ENCODE measurements around the gene IFI30.
A peak's percentile ranks its signal among the peaks of the same experiment; 100 is the strongest.

IFI30 gene

DNA sequence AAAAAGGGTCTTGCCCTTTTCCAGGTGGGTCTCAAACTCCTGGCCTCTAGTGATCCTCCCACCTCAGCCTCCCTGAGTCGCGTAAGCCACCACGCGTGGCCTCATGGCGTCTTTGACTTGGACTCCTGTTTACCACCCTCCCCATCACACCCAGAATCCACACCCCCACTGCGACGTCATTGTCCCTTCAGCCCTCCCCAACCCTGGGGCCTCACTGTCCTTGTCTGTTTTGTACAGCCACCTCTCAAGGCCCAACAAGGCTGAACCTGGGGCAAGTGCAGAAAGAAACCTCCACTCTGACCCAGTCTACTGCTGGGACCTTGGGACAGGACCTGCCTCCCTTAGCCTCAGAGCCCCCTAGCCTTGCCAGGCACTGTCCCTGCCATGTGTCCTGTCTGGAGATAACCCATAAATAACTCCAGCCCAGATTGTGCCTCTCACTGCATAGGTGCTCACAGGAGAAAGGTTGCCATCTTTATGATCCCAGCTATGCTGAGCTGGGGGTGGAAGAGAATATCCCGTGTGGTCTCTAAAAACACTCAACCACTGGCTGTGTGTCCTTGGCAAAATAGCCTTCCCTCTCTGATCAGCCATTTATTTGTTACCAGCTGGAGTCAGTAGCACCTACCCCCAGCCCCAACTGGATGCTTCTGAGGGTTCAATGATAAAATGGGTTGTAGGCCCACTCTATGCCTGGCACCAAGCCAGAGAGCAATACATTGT, 1.8 kb upstream of the IFI30 start:
- DNase-seq: no peak

DNA sequence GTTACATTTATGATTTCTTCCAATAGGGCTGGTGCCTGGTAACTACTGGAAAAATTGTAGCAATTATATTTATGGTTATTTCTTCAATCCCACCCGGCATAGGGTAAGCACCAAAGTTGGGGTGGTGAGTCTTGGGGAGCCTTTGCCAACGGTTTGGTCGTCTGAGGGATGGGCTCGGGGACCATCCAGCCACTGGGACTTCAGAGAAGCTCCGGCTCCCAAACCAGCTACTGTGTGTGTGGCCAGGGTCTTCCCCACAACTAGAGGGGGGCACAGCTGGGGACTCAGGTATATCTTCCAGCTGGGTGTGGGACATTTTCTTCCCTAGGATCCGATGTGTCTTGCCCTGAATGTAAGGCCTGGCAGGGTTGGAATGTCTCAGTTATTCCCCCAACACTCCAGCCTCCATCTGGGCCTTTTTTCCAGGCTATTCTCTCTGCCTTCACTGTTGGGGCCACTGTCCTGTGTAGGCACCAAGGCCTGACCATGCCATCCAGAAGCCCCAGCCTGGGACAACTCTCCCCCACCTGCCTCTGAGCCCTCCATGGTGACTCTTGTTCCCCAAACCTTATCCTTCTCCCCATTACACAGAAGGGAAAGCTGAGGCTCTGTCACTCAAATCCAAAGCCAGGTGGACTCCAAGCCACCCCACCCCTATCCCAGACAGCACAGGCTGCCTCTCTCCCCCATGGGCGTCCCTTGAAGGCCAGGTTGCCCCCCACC, 1.1 kb upstream of the IFI30 start:
- no peak for DNase-seq

DNA sequence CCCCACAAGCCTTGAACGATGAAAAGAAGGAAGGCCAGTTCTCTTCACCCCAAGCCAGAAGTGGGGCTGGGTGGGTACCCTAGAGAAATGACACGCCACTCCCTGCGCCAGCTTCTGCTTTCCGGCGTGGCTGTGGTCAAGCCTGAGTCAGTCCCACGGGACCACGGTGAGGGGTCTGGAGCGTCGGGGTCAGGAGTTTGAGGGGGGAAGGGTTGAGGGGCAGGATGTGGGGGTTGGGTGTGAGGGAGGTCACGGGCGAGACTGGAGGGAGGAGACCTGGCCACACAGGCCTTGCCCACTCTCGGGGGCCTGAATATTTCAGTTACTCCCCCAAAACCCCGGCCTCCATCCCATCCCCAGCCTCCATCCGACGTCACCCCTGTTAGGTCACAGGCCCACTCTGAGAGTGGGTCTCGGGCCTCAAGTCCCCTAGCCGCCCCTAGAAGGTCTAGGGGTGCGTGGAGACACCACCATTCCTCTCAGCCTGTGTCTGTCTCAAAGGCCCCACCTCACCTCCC, 500 bp upstream of the IFI30 start:
- DNase-seq: no peak

DNA sequence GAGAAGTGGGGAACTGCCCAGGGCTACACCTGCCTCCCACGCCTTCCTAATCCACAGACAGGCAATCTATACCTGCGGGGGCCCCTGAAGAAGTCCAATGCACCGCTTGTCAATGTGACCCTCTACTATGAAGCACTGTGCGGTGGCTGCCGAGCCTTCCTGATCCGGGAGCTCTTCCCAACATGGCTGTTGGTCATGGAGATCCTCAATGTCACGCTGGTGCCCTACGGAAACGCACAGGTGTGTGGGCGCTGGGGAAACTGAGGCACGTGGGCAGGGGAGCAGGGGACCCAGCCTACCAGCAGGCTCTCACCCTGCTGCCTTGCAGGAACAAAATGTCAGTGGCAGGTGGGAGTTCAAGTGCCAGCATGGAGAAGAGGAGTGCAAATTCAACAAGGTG, 1.4 kb downstream of the IFI30 start:
- no peak for DNase-seq

DNA sequence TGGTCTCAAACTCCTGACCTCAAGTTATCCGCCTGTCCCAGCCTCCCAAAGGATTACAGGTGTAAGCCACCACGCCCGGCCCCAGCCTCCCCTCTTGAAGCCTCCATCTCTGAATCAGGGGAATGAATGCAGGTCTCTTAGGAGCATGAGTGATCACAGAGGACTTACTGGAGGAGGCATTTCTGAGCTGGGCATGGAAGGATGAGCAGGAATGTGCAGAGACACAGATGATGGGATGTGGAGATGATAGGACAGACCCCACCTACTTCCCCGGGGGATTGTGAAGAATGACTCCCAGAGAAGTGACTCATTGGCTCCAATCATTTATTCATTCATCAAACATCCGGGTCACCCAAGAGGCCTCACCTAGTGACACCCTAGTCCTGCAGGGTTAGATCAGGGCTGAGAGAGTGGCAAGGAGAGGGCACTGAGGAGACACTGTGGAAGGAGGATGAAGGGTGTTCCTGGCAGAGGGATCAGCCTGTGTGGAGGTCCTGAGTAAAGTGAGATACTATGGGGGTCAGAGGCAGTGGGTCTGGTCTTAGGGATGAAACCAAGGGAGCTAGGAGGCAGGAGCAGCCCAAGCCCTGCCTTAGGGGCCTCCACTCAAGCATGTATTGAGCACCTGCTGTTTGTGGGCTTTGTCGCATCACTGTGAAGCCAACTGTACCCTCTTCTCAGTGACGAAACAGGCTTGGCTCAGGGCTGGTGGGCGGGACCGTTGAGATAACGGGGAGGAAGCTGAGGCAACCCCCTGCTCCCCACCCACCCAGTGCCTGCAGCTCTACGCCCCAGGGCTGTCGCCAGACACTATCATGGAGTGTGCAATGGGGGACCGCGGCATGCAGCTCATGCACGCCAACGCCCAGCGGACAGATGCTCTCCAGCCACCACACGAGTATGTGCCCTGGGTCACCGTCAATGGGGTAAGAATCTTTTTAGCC, 3.0 kb downstream of the IFI30 start:
- DNase-seq: no peak

DNA sequence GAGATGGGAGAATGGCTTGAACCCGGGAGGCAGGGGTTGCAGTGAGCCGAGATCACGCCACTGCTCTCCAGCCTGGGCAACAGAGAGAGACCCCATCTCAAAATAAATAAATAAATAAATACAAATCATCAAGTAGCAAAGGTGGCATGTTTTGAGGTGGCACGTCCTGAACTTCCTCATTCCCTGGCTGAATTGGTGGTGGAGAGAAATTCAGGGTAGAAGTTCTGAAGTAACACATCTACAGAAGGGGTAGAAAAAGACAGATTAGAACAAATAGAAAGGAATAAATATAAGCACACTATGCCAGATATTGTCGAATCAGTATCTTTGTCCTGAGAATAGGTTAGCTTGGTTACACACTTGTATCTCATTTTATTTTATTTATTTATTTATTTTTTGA, 6.3 kb downstream of the IFI30 start:
- no peak for DNase-seq

DNA sequence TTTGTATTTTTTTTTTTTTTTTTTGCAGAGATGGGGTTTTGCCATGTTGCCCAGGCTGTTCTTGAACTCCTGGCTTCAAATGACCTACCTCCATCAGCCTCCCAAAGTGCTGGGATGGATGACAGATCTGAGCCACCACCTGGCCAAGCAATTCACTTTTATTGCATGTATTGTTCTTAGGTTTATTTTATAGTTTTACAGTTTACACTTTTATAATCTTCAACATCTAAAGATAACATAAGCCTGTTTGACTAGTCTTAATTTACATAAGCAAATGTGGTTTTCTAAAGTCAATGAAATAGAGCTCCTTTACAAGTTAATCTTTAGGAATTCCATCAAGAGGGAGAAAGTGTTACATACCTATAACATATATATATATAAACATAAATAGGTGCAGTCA, 9.9 kb downstream of the IFI30 start:
- DNase-seq: no peak

DNA sequence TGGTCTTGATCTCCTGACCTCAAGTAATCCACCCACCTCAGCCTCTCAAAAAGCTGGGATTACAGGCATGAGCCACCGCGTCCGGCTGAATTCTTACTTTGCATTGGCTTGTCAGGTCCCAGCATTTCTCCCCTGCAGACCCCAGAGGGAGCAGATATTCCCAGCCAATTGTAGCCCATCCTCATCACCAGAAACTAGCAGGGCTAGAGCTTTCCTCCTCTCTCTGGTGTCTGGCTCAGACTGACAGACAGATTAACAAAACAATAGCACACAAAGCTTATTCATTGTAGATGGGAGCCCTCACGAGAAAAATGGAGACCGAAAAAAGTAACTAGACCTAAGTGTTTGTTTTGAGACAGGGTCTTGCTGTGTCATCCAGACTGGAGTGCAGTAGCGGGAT, 11.9 kb downstream of the IFI30 start:
- no peak for DNase-seq

DNA sequence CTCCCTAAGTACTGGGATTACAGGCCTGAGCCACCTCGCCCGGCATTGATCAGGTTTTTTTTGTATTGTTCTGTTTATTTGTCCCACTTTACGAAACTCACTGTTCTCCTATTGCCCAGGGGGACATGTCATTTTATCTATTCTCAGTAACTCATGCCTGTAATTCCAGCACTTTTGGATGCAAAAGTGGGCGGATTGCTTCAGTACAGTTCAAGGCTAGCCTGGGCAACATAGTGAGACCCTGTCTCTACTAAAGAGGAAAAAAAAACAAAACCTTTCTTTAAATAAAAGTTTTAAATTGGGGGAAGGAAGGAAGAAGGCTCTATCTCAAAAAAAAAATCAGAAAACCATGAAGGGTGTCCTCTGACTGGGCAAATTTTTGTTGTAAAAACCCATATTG, 16.7 kb downstream of the IFI30 start:
- DNase-seq: no peak

DNA sequence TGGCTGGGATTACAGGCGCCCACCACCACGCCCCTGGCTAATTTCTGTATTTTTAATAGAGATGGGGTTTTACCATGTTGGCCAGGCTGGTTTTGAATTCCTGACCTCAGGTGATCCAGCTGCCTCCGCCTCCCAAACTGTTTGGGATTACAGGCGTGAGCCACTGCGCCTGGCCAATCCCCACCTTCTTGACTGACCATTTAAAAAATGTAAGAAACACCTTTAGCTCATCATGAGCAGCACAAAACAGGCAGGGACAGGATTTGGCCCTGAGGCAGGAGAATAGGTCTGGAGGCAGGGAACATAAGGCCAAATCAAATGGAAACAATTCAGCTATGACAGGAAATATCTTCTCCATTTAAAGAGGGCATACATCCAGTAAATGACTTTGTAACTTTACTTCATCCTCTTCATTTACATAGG, 18.0 kb downstream of the IFI30 start:
- no peak for DNase-seq

DNA sequence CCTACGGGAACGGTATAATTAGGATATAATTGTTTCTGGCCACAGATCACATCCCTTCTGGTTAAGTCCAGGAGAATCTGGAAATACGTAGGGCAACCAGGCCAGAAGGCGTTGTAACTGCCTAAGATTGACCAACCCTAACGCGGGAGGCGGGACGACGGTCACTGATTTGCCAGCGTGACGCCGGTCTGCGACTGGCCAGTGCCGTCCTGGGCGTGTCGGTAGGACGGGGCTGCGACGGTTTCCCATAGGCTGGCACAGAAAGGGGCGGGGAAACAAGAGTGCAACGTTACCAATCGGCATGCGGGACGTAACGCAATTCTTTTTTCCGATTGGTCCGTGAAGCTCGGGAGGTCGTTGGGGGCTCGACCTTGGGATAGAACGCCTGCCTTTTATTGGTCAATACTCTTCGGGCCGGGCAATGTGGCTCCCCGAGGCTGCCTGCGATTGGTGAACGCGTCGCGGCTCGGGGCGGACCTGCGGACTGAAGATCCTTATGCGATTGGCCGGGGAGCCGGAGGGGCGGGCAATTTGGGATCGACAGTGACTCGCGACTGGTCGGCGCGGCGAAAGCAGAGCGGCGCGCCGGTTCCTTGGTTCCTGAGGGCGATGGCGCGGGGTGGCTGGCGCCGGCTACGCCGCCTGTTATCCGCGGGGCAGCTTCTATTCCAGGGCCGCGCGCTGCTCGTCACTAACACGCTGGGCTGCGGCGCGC, 19.2 kb downstream of the IFI30 start, which contains the start of gene MPV17L2:
MPV17L2 (plus strand) TSS at position 546 of the 715 bp plus-strand sequence; CDS start at position 610, 64 bp downstream.
- peak; percentile 100 for DNase-seq

DNA sequence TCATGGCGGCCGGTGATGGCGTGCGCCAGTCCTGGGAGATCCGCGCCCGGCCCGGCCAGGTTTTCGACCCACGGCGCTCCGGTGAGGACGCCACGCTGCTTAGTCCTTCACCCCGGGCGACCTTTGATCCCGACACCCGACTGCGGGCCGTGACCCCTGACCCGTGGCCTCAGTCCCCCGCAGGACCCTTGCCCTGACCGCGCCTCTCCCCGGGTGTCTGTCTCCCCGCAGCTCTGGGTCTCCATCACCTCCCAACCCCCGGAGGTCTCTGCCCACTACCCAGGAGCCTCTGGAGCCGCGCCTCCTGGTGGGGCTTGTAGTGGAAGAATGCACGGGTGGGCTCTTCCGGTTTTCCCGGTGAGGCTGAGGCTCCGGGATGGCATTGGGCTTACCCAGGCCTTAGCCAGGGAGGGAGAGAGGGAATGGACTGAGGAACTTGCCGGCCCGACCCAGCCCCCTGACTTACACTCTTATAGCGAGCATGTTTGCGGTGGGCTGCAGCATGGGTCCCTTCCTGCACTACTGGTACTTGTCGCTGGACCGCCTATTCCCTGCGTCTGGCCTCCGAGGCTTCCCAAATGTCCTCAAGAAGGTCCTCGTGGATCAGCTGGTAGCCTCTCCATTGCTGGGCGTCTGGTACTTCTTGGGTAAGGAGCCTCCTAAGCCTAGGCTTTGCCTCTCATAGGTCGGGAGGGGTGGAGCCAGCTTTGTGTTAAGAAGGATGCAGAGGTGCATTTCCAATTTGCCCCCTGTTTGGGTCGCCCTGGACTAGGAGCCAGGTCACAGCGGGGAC, 20.0 kb downstream of the IFI30 start:
- no peak for DNase-seq

DNA sequence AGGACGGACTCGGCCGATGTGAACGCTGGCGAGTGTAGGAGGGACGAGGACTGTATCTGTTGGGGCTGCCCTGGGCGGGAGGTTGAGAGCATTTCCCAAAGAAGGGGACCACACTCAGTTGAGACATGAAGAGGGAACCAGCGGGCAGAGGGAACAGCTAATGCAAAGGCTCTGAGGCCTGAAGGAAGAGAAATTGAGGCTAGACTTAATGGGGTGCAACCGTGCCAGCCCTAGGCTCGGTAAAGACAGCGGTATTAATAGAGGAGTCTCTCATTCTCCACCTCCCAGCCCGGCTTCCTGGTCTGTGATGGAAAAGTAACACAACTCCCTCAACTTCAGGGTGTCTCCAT, 20.5 kb downstream of the IFI30 start:
- DNase-seq: no peak

DNA sequence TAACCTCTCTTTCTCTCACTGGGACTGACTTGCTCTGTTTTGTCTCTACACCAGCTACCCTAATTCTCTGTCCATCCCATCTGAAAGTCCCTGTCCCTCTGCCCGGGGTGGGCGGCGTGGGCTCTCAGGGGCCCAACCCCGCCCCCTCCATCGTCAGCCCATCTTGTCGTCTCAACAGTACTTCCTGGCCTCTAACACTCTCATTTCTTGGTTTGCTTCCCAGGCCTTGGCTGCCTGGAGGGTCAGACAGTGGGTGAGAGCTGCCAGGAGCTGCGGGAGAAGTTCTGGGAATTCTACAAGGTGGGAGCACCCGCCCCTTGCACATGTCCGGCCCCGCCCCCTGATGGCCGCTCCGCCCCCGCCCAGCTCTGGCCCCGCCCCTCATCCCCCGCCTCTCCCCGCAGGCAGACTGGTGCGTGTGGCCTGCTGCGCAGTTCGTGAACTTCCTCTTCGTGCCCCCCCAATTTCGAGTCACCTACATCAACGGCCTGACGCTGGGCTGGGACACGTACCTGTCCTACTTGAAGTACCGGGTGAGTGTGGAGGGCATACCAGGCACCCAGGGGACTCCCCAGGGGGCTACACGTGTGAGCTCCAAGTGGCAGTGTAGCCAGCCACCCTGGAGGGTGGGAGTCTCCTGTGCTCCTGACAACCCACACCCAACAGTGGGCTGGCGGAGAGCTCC, 21.1 kb downstream of the IFI30 start:
- DNase-seq: peak; percentile 30

DNA sequence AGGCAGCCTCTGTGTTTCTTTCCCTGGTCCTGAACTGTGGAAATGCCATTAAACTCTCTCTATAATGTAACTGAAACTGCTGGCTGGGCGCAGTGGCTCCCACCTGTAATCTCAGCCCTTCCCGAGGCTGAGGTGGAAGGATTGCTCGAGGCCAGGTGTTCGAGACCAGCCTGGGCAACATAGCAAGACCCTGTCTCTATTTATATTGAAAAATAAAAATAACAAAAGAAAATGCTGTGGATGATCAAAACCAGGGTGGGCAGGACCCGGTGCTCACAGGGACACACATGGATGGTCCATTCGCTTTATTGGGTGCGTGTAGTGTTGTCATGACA, 22.9 kb downstream of the IFI30 start:
- no peak for DNase-seq

DNA sequence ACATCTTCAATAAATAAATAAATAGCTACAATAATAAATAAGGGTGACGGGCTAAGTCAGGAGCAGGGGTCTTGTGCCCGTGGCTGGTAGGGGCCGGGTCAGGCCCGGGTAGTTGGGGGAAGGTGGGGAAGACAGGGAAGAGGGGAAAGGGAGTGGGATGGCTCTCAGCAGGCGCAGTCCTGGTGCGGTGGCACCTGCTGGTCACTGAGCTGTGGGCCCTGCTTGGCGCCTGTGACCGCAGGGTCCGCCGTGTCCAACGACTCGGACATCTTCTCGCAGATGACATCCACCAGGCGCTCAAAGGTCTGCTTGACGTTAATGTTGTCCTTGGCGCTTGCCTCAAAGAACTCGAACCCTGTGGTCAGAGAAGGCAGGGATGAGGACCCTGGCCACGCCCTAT, 23.7 kb downstream of the IFI30 start:
- DNase-seq: no peak

DNA sequence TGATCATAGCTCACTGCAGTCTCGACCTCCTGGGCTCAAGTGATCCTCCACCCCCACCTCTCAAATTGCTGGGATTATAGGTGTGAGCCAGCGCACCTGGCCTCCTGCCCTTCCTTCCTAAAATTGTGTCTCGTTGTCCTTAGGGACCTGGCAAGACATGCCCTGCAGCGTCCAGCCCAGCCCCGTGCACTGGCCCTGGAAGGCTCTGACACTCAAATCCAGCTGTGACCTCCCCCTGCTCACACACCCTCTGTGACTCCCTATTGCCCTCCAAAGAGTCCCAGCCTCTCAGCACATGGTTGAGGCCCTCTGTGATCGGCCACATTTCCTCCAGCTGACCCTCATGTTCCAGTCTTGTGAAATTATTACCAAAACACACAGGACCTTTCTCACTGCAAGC, 24.3 kb downstream of the IFI30 start:
- DNase-seq: no peak

DNA sequence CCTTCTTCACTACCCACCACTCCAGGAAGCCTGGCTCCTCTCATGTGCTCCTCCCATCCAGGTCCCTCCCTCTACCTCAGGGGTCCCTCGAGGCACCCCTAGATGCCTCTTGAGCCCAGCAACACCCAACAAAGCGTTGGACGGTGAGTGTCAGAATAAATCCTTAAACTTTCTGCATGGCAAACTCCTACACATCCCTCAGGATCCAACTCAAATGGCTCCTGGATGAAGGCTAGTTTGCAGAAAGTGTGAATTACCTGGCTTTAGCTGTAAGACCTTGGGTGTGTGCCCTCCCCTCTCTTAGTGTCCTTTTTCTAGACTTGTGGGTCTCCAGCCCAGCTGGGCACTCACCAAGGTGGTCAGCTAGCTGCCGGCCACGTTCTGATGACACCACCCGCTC, 24.8 kb downstream of the IFI30 start:
- no peak for DNase-seq

DNA sequence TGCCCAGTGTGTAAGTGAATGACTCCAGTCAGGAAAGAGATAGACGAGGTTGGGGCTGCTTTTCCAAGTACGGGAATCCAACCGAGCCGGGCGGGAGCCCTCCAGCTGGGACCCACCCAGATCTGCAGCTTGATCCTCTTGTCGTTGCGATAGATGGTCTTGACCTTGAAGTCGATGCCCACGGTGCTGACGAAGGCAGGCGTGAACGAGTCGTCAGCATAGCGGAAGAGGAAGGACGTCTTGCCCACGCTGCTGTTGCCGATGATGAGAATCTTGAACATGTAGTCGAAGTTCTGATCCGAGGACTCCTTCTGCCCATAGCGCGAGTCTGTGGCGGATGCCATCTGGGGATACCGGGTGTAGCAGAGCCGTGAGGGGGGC, 28.8 kb downstream of the IFI30 start:
- DNase-seq: no peak

DNA sequence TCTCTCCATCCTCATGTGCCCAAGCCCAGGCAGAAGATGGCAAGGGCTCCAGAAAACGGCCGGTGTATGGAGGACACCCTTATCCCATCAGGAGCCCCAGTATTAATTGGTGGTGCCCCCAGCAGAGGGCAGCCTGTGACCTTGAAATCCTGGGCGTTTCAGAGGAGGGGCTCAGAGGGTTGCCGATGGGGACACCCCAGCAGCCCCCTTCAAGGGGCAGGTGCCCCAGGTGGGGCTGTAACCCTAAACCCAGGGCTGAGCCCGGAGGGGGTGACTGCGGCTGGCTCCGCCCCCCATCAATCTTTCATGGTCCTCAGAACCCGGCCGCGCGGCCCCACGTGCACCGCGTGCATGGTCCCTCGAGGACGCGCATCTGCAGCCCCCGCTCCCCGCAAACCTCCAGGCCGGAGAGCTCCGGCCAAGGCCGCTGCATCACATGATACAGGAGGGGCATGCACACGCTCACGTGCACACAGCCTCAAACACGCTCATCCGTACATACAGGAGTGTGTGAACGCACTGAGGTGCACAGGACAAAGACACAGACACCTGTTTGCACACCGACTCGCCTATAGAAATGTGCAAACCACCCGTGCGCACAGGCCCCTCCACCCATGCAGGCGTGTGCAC, 29.3 kb downstream of the IFI30 start:
- peak; percentile 8 for DNase-seq

DNA sequence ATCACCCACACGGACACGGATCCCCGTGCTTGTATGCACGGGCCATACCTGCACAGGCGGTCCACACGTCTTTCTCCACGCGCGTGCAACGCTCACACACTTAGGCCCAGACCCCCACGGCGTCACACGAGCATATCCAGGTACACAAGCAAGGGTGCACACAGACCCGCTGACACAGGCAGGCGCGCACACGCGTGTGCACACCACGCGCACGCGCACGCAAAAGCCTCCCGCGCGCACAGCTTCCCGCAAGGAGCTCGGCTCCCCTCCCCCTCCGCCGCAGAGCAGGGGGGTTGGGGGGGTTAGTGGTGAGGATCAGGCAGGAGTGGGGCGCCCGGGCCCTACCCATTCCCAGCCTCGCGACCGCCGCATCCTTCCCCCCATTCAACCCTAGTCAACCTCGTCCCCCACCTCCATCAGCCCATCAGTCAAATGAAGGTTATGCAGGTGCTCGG, 29.8 kb downstream of the IFI30 start:
- peak; percentile 56 for DNase-seq
